Neural cell (in vitro differentiated cells): ENCODE results near the gene SLC34A1.

Source experiments
- EP300 ChIP-seq: fragments of 450-650 bp; conservative IDR thresholded peaks from 2 replicates; pipeline ENCODE4 v1.6.1; 2014; ENCODE audit warnings: antibody characterized with exemption, mild to moderate bottlenecking, moderate library complexity; ENCODE audit not compliant: poor library complexity, severe bottlenecking
- EZH2 ChIP-seq: fragments of 200-600, 300-800 bp; shearing (Covaris generic), sonication (generic); IDR thresholded peaks from 2 replicates; pipeline ENCODE4 v1.6.1; 2014; ENCODE audit warnings: antibody characterized with exemption, low read length, borderline replicate concordance, mild to moderate bottlenecking; ENCODE audit not compliant: insufficient read depth, poor library complexity, severe bottlenecking
- MXI1 ChIP-seq: fragments of 450-650 bp; conservative IDR thresholded peaks from 2 replicates; pipeline ENCODE4 v1.6.1; 2014; ENCODE audit warnings: antibody characterized with exemption, mild to moderate bottlenecking; ENCODE audit not compliant: poor library complexity, severe bottlenecking
- POLR2AphosphoS5 ChIP-seq: IDR thresholded peaks from 2 replicates; pipeline ENCODE4 v1.6.1; 2012
- RAD21 ChIP-seq: fragments of 450-650 bp; conservative IDR thresholded peaks from 2 replicates; pipeline ENCODE4 v1.6.1; 2014; ENCODE audit warnings: antibody characterized with exemption, mild to moderate bottlenecking, moderate library complexity
- SMC3 ChIP-seq: fragments of 450-650 bp; conservative IDR thresholded peaks from 2 replicates; pipeline ENCODE4 v1.6.1; 2014; ENCODE audit warnings: antibody characterized with exemption, mild to moderate bottlenecking, moderate library complexity; ENCODE audit not compliant: poor library complexity
- TAF1 ChIP-seq: IDR thresholded peaks from 2 replicates; pipeline ENCODE4 v1.6.1; 2012; ENCODE audit warnings: low read depth
- TF ChIP-seq, protein P1 (sequence below): fragments of 450-650 bp; IDR thresholded peaks from 2 replicates; pipeline ENCODE4 v1.5.1; 2014; ENCODE audit warnings: antibody characterized with exemption, mild to moderate bottlenecking, moderate library complexity; ENCODE audit not compliant: poor library complexity, severe bottlenecking
- TF ChIP-seq, protein P2 (sequence below): IDR thresholded peaks from 2 replicates; pipeline ENCODE4 v1.6.1; 2012; ENCODE audit warnings: borderline replicate concordance

DNA sequence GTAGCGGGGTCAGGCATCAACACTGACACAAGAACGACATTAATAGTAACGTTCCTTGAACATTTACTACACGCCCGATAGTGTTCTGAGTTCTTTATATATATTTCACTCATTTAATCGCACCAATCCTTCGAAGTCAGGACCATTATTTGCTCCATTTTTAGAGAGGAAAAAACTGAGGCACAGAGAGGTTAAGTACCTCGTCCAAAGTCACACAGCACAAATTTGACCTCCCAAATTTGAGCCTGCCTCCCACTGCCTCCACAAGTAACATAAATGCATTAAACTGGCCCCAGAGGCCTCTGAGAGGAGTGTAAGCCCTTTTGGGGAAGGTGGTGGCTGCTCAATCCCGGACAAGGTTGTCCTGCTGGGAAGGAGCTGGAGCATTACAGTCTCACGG is 20.7 kb upstream of the SLC34A1 start:
- TF ChIP-seq, protein P1, sequence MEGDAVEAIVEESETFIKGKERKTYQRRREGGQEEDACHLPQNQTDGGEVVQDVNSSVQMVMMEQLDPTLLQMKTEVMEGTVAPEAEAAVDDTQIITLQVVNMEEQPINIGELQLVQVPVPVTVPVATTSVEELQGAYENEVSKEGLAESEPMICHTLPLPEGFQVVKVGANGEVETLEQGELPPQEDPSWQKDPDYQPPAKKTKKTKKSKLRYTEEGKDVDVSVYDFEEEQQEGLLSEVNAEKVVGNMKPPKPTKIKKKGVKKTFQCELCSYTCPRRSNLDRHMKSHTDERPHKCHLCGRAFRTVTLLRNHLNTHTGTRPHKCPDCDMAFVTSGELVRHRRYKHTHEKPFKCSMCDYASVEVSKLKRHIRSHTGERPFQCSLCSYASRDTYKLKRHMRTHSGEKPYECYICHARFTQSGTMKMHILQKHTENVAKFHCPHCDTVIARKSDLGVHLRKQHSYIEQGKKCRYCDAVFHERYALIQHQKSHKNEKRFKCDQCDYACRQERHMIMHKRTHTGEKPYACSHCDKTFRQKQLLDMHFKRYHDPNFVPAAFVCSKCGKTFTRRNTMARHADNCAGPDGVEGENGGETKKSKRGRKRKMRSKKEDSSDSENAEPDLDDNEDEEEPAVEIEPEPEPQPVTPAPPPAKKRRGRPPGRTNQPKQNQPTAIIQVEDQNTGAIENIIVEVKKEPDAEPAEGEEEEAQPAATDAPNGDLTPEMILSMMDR = no peak
- TF ChIP-seq EP300 = no peak
- TF ChIP-seq, protein P2, sequence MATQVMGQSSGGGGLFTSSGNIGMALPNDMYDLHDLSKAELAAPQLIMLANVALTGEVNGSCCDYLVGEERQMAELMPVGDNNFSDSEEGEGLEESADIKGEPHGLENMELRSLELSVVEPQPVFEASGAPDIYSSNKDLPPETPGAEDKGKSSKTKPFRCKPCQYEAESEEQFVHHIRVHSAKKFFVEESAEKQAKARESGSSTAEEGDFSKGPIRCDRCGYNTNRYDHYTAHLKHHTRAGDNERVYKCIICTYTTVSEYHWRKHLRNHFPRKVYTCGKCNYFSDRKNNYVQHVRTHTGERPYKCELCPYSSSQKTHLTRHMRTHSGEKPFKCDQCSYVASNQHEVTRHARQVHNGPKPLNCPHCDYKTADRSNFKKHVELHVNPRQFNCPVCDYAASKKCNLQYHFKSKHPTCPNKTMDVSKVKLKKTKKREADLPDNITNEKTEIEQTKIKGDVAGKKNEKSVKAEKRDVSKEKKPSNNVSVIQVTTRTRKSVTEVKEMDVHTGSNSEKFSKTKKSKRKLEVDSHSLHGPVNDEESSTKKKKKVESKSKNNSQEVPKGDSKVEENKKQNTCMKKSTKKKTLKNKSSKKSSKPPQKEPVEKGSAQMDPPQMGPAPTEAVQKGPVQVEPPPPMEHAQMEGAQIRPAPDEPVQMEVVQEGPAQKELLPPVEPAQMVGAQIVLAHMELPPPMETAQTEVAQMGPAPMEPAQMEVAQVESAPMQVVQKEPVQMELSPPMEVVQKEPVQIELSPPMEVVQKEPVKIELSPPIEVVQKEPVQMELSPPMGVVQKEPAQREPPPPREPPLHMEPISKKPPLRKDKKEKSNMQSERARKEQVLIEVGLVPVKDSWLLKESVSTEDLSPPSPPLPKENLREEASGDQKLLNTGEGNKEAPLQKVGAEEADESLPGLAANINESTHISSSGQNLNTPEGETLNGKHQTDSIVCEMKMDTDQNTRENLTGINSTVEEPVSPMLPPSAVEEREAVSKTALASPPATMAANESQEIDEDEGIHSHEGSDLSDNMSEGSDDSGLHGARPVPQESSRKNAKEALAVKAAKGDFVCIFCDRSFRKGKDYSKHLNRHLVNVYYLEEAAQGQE = no peak
- TF ChIP-seq RAD21 = no peak
- no peak for TF ChIP-seq EZH2
- TF ChIP-seq SMC3 = no peak
- no peak for TF ChIP-seq TAF1
- no peak for TF ChIP-seq POLR2AphosphoS5
- TF ChIP-seq MXI1 = no peak
